Kidney (tissue), 14 donors: ENCODE results near the gene GABRR1. TPM values are rescaled to one million over a fixed set of nuclear protein-coding genes. Genes with fewer than 3 reads are reported as not detected.

Experiments
- DNase-seq, 5 donors: peaks; one replicate each; pipeline ENCODE4 v3.0.0-alpha.2; 2013 to 2020
- FAIRE-seq: peaks from 2 replicates; lab custom pipeline; 2012; peaks lifted over from hg19 to GRCh38; lab: Jason Lieb, UNC
- H3K27ac ChIP-seq, 2 donors: one replicate each; pipeline ENCODE4 v1.7.0; 2013; ENCODE audit warnings: low read depth in 2 of 2, low read length in 2 of 2, inconsistent platforms in 1 of 2
- H3K27me3 ChIP-seq: one replicate; pipeline ENCODE4 v1.7.1; 2013; ENCODE audit warnings: low read length, inconsistent platforms; ENCODE audit not compliant: control insufficient read depth, insufficient read depth
- H3K36me3 ChIP-seq, 3 donors: one replicate each; pipeline versions ENCODE4 v1.7.0 to v1.7.1; 2013; ENCODE audit warnings: low read length in 3 of 3, control low read depth in 1 of 3, inconsistent platforms in 1 of 3; ENCODE audit not compliant: insufficient read depth in 3 of 3, control insufficient read depth in 2 of 3
- H3K4me1 ChIP-seq, 3 donors: one replicate each; pipeline versions ENCODE4 v1.7.0 to v1.7.1; 2013; ENCODE audit warnings: low read length in 3 of 3, inconsistent platforms in 1 of 3, low read depth in 1 of 3; ENCODE audit not compliant: control insufficient read depth in 2 of 3, insufficient read depth in 2 of 3
- H3K4me3 ChIP-seq, 3 donors: one replicate each; pipeline versions ENCODE4 v1.7.0 to v1.8.1; 2013; ENCODE audit warnings: low read length in 3 of 3, control low read depth in 1 of 3, inconsistent platforms in 1 of 3
- H3K9ac ChIP-seq, 3 donors: one replicate each; pipeline versions ENCODE4 v1.7.0 to v1.7.1; 2013; ENCODE audit warnings: low read length in 3 of 3, control low read depth in 1 of 3, inconsistent platforms in 1 of 3
- H3K9me3 ChIP-seq, 3 donors: one replicate each; pipeline versions ENCODE4 v1.7.0 to v1.7.1; 2013; ENCODE audit warnings: low read length in 3 of 3, control low read depth in 1 of 3, inconsistent platforms in 1 of 3; ENCODE audit not compliant: control insufficient read depth in 2 of 3, insufficient read depth in 1 of 3
- CTCF ChIP-seq: IDR thresholded peaks from 3 replicates; pipeline ENCODE4 v1.5.1; 2012; ENCODE audit warnings: mild to moderate bottlenecking, moderate library complexity, borderline replicate concordance; ENCODE audit not compliant: insufficient read depth; ENCODE audit errors: extremely low read depth
- intact Hi-C: fragments of 100-400 bp; cut with DNase I; formaldehyde crosslinking; loops from one replicate; pipeline ENCODE4 v1.11.1; 2022
- polyA plus RNA-seq: library from polyadenylated mRNA; stranded (reverse); fragments of 350-450 nt; fragmentation: Illumina TruSeq; extraction: RNeasy Lipid Tissue Mini Kit (QIAGEN cat#74804); gene quantifications from one replicate; pipeline ENCODE4 v1.2.3, GENCODE V29; 2014; ENCODE audit warnings: low read depth, low replicate concordance; ENCODE audit not compliant: insufficient read depth
- total RNA-seq: library from RNA; stranded (reverse); fragmentation: NEBNext Ultra II Directional; extraction: Animal tissue kit (Norgen Biotek cat#: 25700); gene quantifications from one replicate; pipeline ENCODE4 v1.2.1, GENCODE V29; 2021
- donor health status: control.
- donor health status: control.
- donor health status: control.
- donor health status: control.
- donor health status: control.
- donor health status: DM: yes; HTN: yes; CAD: no.
- donor health status: Normal renal cell carcinoma (clear cell type).

Gene GABRR1
- total and polyA plus RNA-seq, 2 donors from 2014 or later: not detected

DNA sequence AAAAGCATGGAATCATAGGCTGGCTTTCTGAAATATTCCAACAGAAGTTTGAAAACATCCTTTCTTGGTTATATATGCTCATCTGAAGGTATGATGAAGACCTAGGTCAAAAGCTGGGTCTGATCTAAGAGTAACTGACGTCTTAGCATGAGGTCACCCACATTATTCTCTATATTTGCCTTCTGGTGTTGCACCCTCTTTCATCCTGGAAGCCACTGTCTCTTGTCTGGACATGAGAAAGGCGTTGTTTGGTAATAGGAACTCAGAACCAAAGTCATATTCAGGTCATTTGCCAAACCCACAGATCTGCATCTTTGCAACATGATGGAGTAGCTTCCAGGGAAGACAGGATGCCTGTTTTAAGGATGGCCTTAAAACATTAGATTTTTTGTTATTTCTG is 17.6 kb downstream of the GABRR1 start:
- no peak overlapping the region for H3K9ac ChIP-seq
- no peaks in the 10 kb centered on the region for H3K36me3 ChIP-seq
- peaks cover 0 to 11% (median 3%) of the 10 kb centered on the region in 3 donors for H3K9me3 ChIP-seq
- TF ChIP-seq CTCF: no peak
- H3K4me1 ChIP-seq: no peaks in the 10 kb centered on the region
- FAIRE-seq: no peak
- no peaks in the 10 kb centered on the region for H3K27me3 ChIP-seq
- DNase-seq: no peak
- no peak overlapping the region for H3K27ac ChIP-seq
- no peak overlapping the region for H3K4me3 ChIP-seq
- intact Hi-C loops: no loop called here

GRCh38 chr6:89198235-89198634 is 18.9 kb downstream of the GABRR1 start:
- no peak for FAIRE-seq
- DNase-seq: no peak
- no peak overlapping the region for H3K4me3 ChIP-seq
- no peaks in the 10 kb centered on the region for H3K36me3 ChIP-seq
- intact Hi-C loops: no loop called here
- H3K27ac ChIP-seq: no peak overlapping the region
- TF ChIP-seq CTCF: no peak
- H3K9ac ChIP-seq: no peak overlapping the region
- no peaks in the 10 kb centered on the region for H3K4me1 ChIP-seq
- H3K9me3 ChIP-seq: peaks cover 0 to 19% (median 3%) of the 10 kb centered on the region in 3 donors
- H3K27me3 ChIP-seq: no peaks in the 10 kb centered on the region

DNA sequence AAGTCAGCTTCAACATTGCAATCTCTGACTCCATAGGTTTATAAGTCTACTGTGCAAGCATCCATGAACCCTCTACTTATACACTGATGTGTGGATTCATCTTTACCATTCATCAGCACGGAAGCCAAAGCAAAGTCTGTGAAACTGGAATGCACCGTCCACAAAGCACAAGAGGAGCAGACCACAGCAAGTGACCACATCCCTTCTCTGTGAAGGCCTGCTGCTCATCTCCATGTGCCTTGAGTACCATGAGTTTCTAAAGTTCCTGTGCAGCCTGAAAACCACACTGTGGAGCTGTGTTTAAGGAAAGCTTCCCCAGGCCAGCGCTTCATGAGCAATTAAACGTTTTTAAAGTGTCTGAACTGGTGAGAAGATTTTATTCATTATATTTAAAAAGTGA is 20.0 kb downstream of the GABRR1 start:
- TF ChIP-seq CTCF: no peak
- peaks cover 0 to 19% (median 3%) of the 10 kb centered on the region in 3 donors for H3K9me3 ChIP-seq
- DNase-seq (no peak), FAIRE-seq (no peak)
- no peaks in the 10 kb centered on the region for H3K36me3 ChIP-seq
- H3K9ac ChIP-seq: no peak overlapping the region
- H3K27ac ChIP-seq: no peak overlapping the region
- H3K4me3 ChIP-seq: no peak overlapping the region
- intact Hi-C loops: no loop called here
- H3K4me1 ChIP-seq: no peaks in the 10 kb centered on the region
- no peaks in the 10 kb centered on the region for H3K27me3 ChIP-seq

DNA sequence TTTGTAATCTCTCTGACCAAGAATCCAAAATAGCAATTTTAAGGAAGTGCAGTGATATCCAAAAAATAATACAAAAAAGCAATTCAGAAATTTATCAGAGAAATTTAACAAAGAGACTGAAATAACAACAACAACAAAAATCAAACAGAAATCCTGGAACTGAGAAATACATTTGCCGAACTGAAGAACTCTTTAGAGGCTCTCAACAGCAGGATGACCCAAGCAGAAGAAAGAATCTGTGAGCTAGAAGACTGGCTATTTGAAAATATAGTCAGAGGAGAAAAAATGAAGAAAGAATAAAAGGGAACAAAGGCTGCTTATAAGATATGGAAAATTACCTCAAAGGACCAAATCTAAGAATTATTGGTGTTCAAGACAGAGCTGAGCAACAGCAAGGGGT is 22.6 kb downstream of the GABRR1 start:
- FAIRE-seq (no peak), DNase-seq (no peak)
- intact Hi-C loops: no loop called here
- Histone ChIP-seq H3K36me3 (no peaks in the 10 kb centered on the region), H3K4me1 (no peaks in the 10 kb centered on the region), H3K27ac (no peak overlapping the region), H3K27me3 (no peaks in the 10 kb centered on the region), H3K4me3 (no peak overlapping the region), H3K9ac (no peak overlapping the region), H3K9me3 (peaks cover 0 to 19% (median 3%) of the 10 kb centered on the region in 3 donors)
- TF ChIP-seq CTCF: no peak
